Sigmoid colon (tissue), 7 donors: ENCODE data around the gene NPBWR2. TPM values are rescaled to one million over a fixed set of nuclear protein-coding genes. Genes with fewer than 3 reads are reported as not detected.

Source experiments
- DNase-seq: peaks from one replicate; pipeline ENCODE4 v3.0.0-alpha.2; 2019
- H3K27ac ChIP-seq, 4 donors: fragments of 200-600 bp; sonication (generic); one replicate each; pipeline ENCODE4 v1.5.1; 2016 to 2019; ENCODE audit warnings: mild to moderate bottlenecking in 1 of 4
- H3K27me3 ChIP-seq, 3 donors: fragments of 200-600 bp; sonication (generic); one replicate each; pipeline ENCODE4 v1.5.1; 2019; ENCODE audit warnings: mild to moderate bottlenecking in 1 of 3
- H3K36me3 ChIP-seq, 4 donors: fragments of 200-600 bp; sonication (generic); one replicate each; pipeline ENCODE4 v1.5.1; 2016 to 2019
- H3K4me1 ChIP-seq, 4 donors: fragments of 200-600 bp; sonication (generic); one replicate each; pipeline ENCODE4 v1.5.1; 2017 to 2019
- H3K4me3 ChIP-seq, 4 donors: fragments of 200-600 bp; sonication (generic); one replicate each; pipeline ENCODE4 v1.5.1; 2017 to 2019; ENCODE audit warnings: mild to moderate bottlenecking in 2 of 4, moderate library complexity in 1 of 4
- H3K9me3 ChIP-seq, 4 donors: fragments of 200-600 bp in 3 of 4; sonication (generic) in 3 of 4; one replicate each; pipeline versions ENCODE4 v1.5.1 to v1.6.1; 2013 to 2019
- EP300 ChIP-seq, 4 donors: sonication (generic); formaldehyde crosslinking; IDR thresholded peaks; one replicate each; pipeline ENCODE4 v1.6.1; 2017; ENCODE audit warnings: antibody characterized with exemption in 4 of 4
- POLR2A ChIP-seq, 2 donors: fragments of 450-650 bp; IDR thresholded peaks; one replicate each; pipeline ENCODE4 v1.6.1; 2016; ENCODE audit warnings: antibody characterized with exemption in 2 of 2, mild to moderate bottlenecking in 2 of 2, moderate library complexity in 2 of 2
- POLR2AphosphoS5 ChIP-seq, 4 donors: sonication (generic); formaldehyde crosslinking; IDR thresholded peaks; one replicate each; pipeline ENCODE4 v1.6.1; 2017; ENCODE audit warnings: antibody characterized with exemption in 4 of 4
- WGBS, 2 donors: extraction: QIAGEN DNeasy Blood & Tissue Kit; methylation state at CpG; one replicate each; pipeline ENCODE4 v1.1.7; 2013; 5-methylcytosine and 5-hydroxymethylcytosine counted together
- intact Hi-C: fragments of 100-400 bp; cut with DNase I; formaldehyde crosslinking; loops from one replicate; pipeline ENCODE4 v1.15.1; 2023
- polyA plus RNA-seq, 3 donors: library from polyadenylated mRNA; stranded (reverse); fragments of 200-250 nt; gene quantifications; one replicate each; pipeline ENCODE4 v1.2.3, GENCODE V29; 2013
- total RNA-seq, 4 donors: library from RNA; depleted of rRNA; stranded (reverse); fragments of >200 nt; gene quantifications; one replicate each; pipeline ENCODE4 v1.1.0, GENCODE V29; 2016
- TF ChIP-seq, protein P1 (sequence below), 4 experiments: fragments of 450-650 bp in 3 of 4; fragments of 200-600 bp in 1 of 4; IDR thresholded peaks; one replicate each; pipeline ENCODE4 v1.5.1; 2016 to 2019; ENCODE audit warnings: antibody characterized with exemption in 4 of 4, mild to moderate bottlenecking in 3 of 4, moderate library complexity in 2 of 4
- donor health status: healthy with polysubstance abuse.
- donor health status: Bipolar disorder and iron deficiency.
- donor health status: healthy.

NPBWR2 gene
- total and polyA plus RNA-seq, 7 donors, result not detected

DNA sequence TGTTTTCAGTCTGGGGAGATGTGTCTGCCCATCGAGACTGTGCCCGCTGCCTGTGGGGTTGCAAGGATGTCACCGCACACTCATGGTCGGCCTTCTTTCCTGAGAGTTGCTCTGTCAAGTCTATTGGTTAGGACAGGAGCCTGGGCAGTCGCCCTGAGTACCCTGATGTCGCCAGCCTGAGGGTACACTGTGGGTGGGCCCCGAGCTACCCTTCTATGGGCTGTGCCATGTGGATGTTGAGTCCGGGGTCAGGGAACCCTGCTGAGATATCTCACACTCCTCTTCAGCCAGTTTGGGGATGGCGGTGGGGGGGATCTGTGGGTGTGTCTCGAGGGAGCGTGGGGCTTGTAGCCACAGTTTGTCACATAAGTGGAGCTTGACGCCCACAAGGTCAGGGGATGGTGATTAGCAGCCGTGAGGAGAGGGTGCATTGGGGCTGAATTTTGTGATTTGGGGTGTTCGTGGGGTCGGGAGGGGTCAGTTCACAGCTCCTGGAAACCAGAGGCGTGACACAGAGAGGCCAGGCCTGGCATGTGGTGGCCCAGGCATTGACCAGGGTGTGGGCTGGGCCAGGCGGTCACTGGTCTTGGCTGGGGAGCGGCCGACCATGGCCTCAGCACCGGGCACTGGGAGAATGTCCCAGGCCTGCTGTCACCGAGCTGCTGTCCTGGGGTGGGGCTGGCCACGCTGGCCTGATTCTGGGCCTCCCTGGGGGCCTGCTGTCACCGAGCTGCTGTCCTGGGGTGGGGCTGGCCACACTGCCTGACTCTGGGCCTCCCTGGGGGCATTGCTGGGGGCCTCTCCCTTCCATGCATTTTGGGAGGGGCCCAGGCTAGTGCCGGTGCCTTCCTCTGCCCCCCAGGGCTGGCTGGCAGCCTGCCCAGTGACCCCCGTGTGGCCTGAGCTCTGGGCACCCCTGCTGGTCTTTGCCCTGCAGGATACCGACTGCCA, 1.6 kb upstream of the NPBWR2 start:
- DNase-seq, result peak; percentile 46

DNA sequence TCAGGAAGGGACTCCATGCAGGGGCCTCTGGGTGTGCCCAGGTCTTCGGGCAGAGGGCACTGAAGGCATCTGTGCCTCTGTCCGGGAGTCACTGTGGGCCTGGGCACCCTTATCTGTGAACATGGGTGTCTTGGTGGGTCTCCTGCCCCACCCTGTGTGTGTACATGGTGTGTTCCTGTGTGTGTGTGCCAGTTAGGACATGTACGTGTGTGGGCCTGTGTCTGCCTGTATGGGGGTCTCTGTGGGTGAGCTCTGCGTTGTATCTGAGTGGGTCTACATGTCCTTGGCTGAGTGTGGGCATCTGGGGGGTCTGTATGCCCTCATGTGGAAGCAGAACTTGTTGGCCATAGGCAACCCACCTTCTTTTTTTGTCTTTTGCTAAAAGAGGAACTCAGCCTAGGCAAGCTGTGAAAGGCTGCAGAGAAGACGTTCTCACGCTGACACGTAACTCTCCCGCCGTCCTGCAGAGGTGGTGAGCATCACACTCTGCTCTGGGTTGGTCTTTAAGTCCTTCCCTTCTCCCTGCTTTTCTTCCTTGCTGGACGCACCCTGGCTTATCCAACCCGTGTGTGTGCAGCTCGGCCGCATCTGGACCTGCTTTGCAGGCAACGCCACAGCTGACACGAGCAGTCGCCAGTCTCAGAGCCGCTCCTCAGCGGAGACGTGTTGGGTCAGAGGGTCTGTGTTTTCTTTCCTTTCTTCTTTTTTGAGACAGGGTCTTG, 532 bp upstream of the NPBWR2 start:
- H3K4me3 ChIP-seq, result no peak overlapping the region
- H3K9me3 ChIP-seq, result no peaks in the 10 kb centered on the region
- H3K36me3 ChIP-seq, result no peaks in the 10 kb centered on the region
- WGBS, 2 donors, result 61 to 67% methylated on average over 19 of the region's 19 CpGs
- peaks cover 0 to 14% (median 14%) of the 10 kb centered on the region in 3 donors for H3K27me3 ChIP-seq
- TF ChIP-seq EP300 (IDR thresholded peaks at IDR 0.05) (no peak), POLR2A (IDR thresholded peaks at IDR 0.05) (no peak), POLR2AphosphoS5 (IDR thresholded peaks at IDR 0.05) (no peak)
- TF ChIP-seq, protein P1, sequence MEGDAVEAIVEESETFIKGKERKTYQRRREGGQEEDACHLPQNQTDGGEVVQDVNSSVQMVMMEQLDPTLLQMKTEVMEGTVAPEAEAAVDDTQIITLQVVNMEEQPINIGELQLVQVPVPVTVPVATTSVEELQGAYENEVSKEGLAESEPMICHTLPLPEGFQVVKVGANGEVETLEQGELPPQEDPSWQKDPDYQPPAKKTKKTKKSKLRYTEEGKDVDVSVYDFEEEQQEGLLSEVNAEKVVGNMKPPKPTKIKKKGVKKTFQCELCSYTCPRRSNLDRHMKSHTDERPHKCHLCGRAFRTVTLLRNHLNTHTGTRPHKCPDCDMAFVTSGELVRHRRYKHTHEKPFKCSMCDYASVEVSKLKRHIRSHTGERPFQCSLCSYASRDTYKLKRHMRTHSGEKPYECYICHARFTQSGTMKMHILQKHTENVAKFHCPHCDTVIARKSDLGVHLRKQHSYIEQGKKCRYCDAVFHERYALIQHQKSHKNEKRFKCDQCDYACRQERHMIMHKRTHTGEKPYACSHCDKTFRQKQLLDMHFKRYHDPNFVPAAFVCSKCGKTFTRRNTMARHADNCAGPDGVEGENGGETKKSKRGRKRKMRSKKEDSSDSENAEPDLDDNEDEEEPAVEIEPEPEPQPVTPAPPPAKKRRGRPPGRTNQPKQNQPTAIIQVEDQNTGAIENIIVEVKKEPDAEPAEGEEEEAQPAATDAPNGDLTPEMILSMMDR (IDR thresholded peaks at IDR 0.05), result no peak
- peak; percentile 45 for DNase-seq
- intact Hi-C loops, result no loop called here
- H3K4me1 ChIP-seq, result no peaks in the 10 kb centered on the region
- no peak overlapping the region for H3K27ac ChIP-seq

More for the DNA sequence above, 1.6 kb upstream of the NPBWR2 start:
- TF ChIP-seq POLR2AphosphoS5 (IDR thresholded peaks at IDR 0.05) (no peak), EP300 (IDR thresholded peaks at IDR 0.05) (no peak), POLR2A (IDR thresholded peaks at IDR 0.05) (no peak)
- TF ChIP-seq, protein P1 (IDR thresholded peaks at IDR 0.05), result no peak
- intact Hi-C loops, result no loop called here
- Histone ChIP-seq H3K9me3 (no peaks in the 10 kb centered on the region), H3K4me3 (no peak overlapping the region), H3K27me3 (peaks cover 0 to 3% (median 3%) of the 10 kb centered on the region in 3 donors), H3K36me3 (no peaks in the 10 kb centered on the region), H3K27ac (no peak overlapping the region), H3K4me1 (no peaks in the 10 kb centered on the region)
- WGBS, 2 donors, result 69 to 82% methylated on average over 26 of the region's 26 CpGs

DNA sequence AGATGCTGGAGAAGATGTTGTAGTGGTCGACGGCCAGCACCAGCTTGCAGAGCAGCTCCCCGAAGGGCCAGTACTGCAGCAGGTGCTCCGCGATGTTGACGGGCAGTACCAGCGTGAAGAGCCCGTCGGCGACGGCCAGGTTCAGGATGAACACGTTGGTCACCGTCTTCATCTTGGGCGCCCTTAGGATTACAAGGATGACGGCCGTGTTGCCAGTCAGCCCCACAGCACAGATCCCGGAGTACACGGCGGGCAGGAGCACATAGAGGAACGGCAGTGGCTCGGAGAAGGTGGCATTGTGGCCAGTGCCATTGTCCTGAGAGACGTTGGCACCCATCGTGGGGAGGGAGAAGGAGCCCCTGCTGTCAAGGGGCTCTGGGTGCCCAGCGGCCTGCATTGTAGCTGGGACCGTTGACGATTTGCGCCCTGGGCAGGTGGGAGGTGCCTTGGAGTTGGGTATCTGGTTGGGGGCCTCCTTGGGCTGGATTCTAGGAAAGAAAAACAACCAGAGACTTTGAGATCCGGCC, 867 bp downstream of the NPBWR2 start:
- Histone ChIP-seq H3K27ac (no peak overlapping the region), H3K27me3 (peaks cover 13 to 28% (median 27%) of the 10 kb centered on the region in 3 donors), H3K9me3 (no peaks in the 10 kb centered on the region), H3K4me1 (peaks cover 0 to 12% (median 10%) of the 10 kb centered on the region in 4 donors), H3K36me3 (no peaks in the 10 kb centered on the region), H3K4me3 (no peak overlapping the region)
- DNase-seq, result peak; percentile 59
- intact Hi-C loops, result no loop called here
- no peak for TF ChIP-seq EP300 (IDR thresholded peaks at IDR 0.05)
- TF ChIP-seq, protein P1 (IDR thresholded peaks at IDR 0.05), result no peak
- TF ChIP-seq POLR2AphosphoS5 (IDR thresholded peaks at IDR 0.05), result no peak
- 88 to 91% methylated on average over 28 of the region's 28 CpGs for WGBS, 2 donors

GRCh38 chr20:64105846-64106434, 1.4 kb downstream of the NPBWR2 start:
- no peak for DNase-seq
- Histone ChIP-seq H3K27ac (no peak overlapping the region), H3K4me3 (no peak overlapping the region), H3K27me3 (peaks cover 18 to 33% (median 33%) of the 10 kb centered on the region in 3 donors), H3K4me1 (peaks cover 0 to 12% (median 10%) of the 10 kb centered on the region in 4 donors), H3K9me3 (no peaks in the 10 kb centered on the region), H3K36me3 (no peaks in the 10 kb centered on the region)
- TF ChIP-seq, protein P1 (IDR thresholded peaks at IDR 0.05), result no peak
- no peak for TF ChIP-seq POLR2A (IDR thresholded peaks at IDR 0.05)
- TF ChIP-seq POLR2AphosphoS5 (IDR thresholded peaks at IDR 0.05), result no peak
- no peak for TF ChIP-seq EP300 (IDR thresholded peaks at IDR 0.05)
- WGBS, 2 donors, result 87 to 93% methylated on average over 39 of the region's 39 CpGs
- intact Hi-C loops, result no loop called here
